HepG2 (cell line): Measurements from ENCODE around the gene CDK2AP2. TPM values are rescaled to one million over a fixed set of nuclear protein-coding genes. Genes with fewer than 3 reads are reported as not detected.

Experiments
- ATAD3A ChIP-seq: sonication (generic); formaldehyde crosslinking; IDR thresholded peaks from 2 replicates; pipeline ENCODE4 v1.4.0; 2020; ENCODE audit warnings: missing genetic modification reagents
- DZIP1 ChIP-seq: sonication (generic); formaldehyde crosslinking; IDR thresholded peaks from 2 replicates; pipeline ENCODE4 v1.5.0; 2020; ENCODE audit warnings: mild to moderate bottlenecking, missing genetic modification reagents
- FOSL1 ChIP-seq: sonication (generic); formaldehyde crosslinking; IDR thresholded peaks from 2 replicates; pipeline ENCODE4 v1.9.0; 2021; ENCODE audit warnings: missing genetic modification reagents, borderline replicate concordance
- KLF15 ChIP-seq: sonication (generic); formaldehyde crosslinking; IDR thresholded peaks from 2 replicates; pipeline ENCODE4 v1.8.1; 2023; ENCODE audit warnings: borderline replicate concordance, mild to moderate bottlenecking, inconsistent platforms, missing genetic modification reagents, mixed read lengths
- MEIS2 ChIP-seq: sonication (generic); formaldehyde crosslinking; IDR thresholded peaks from 2 replicates; pipeline ENCODE4 v1.9.0; 2021; ENCODE audit warnings: mild to moderate bottlenecking, missing genetic modification reagents
- NFIB ChIP-seq: sonication (generic); formaldehyde crosslinking; IDR thresholded peaks from 2 replicates; pipeline ENCODE4 v1.9.0; 2021; ENCODE audit warnings: missing genetic modification reagents, mild to moderate bottlenecking, borderline replicate concordance
- PAX8 ChIP-seq: sonication (generic); formaldehyde crosslinking; IDR thresholded peaks from 2 replicates; pipeline ENCODE4 v1.8.0; 2022; ENCODE audit warnings: mild to moderate bottlenecking, missing genetic modification reagents, borderline replicate concordance
- PPARG ChIP-seq: conservative IDR thresholded peaks from 2 replicates; pipeline ENCODE4 v1.6.1; 2016; ENCODE audit warnings: missing biosample characterization, missing genetic modification reagents
- XBP1 ChIP-seq: sonication (generic); formaldehyde crosslinking; IDR thresholded peaks from 2 replicates; pipeline ENCODE4 v1.5.0; 2020; ENCODE audit warnings: missing genetic modification reagents
- XRCC5 ChIP-seq: fragments of 200-400 bp; formaldehyde crosslinking; optimal IDR thresholded peaks from 2 replicates; pipeline ENCODE3; 2017; ENCODE audit warnings: mild to moderate bottlenecking, low read length
- ZNF138 ChIP-seq: sonication (generic); formaldehyde crosslinking; IDR thresholded peaks from 2 replicates; pipeline ENCODE4 v1.5.0; 2020; ENCODE audit warnings: mild to moderate bottlenecking, low read depth, missing genetic modification reagents
- ZNF564 ChIP-seq: sonication (generic); formaldehyde crosslinking; IDR thresholded peaks from 2 replicates; pipeline ENCODE4 v1.8.1; 2023; ENCODE audit warnings: mild to moderate bottlenecking, missing genetic modification reagents
- polyA plus RNA-seq, 8 experiments: library from polyadenylated mRNA; depleted of rRNA in 3 of 8; stranded (reverse) in 7 of 8; unstranded in 1 of 8; fragments of >200 nt; fragmentation: Illumina TruSeq in 4 of 8; extraction: Trizol in 4 of 8; gene quantifications; 2 replicates each; pipeline versions ENCODE4 v1.2.1 to v1.2.3, GENCODE V29; 2011 to 2016; ENCODE audit warnings: low read depth in 4 of 8, missing spikeins in 1 of 8, mixed read lengths in 1 of 8; ENCODE audit not compliant: insufficient read depth in 1 of 8
- total RNA-seq, 5 experiments: library from RNA; depleted of rRNA; stranded (reverse); fragments of >200 nt; fragmentation: Illumina TruSeq; extraction: Trizol; gene quantifications; 2 replicates each; pipeline ENCODE4 v1.2.3, GENCODE V29; 2016; ENCODE audit warnings: low read depth in 1 of 5
- TF ChIP-seq, protein P1 (sequence below): sonication (generic); formaldehyde crosslinking; IDR thresholded peaks from 2 replicates; pipeline ENCODE4 v1.4.0; 2020; ENCODE audit warnings: missing genetic modification reagents, borderline replicate concordance
- TF ChIP-seq, protein P2 (sequence below): sonication (generic); formaldehyde crosslinking; IDR thresholded peaks from 2 replicates; pipeline ENCODE4 v1.8.0; 2022; ENCODE audit warnings: mild to moderate bottlenecking, missing genetic modification reagents, borderline replicate concordance
- TF ChIP-seq, protein P3 (sequence below): sonication (generic); formaldehyde crosslinking; IDR thresholded peaks from 2 replicates; pipeline ENCODE4 v1.5.0; 2020; ENCODE audit warnings: mild to moderate bottlenecking, missing genetic modification reagents

CDK2AP2 gene
- total and polyA plus RNA-seq, 2 of the 13 experiments (the other 11 are each of a cell fraction or from before 2014, with no cell fraction given): 15.0 to 23.2 TPM

DNA sequence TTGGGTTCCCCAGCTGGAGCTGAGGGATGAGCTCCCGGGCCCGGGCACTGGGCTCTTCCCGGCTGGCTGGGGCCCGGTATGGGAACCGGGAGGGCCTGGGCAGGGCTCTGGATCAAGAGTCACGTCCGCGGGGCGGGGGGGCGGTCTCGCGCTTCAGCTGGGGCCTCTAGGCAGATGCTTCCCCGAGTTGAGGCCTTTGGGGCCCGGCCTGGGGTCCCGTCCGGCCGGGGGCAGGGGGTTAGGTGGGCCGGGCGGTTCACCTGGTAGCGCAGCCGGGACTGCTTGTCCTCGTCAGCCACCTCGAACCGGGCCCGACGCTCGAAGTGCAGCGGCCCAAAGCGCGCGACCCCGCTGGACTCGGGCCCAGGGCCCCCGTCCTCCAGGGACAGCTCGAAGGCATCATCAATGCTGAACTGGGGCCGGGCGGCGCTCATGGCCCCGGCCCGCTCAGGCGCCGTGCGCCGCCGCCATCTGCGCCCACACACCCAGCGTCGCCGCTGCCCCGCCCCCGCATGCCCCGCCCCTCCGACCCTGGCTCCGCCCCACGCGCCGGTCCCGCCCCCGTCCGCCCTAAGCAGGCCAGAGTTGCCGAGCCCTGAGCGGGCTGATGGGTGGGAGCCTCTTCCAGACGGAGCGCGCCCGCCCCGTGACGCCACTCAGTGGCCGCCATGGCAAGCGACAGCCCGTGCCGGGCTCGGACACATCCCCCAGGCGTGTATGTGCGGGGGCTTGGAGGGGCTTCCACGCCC, 39.0 kb downstream of the CDK2AP2 start, which contains the start of gene TMEM134 (continued):
- TF ChIP-seq NFIB (CRISPR knock-in tag) (no peak), FOSL1 (CRISPR knock-in tag) (no peak), ATAD3A (CRISPR knock-in tag) (no peak), ZNF138 (no peak; the same call in 1 of the 2 replicates), ZNF564 (CRISPR knock-in tag) (no peak), PPARG (CRISPR knock-in tag) (no peak), XRCC5 (peak; percentile 95), MEIS2 (peak; percentile 65; the same call in 1 of the 2 replicates), KLF15 (CRISPR knock-in tag) (no peak; the same call in 1 of the 2 replicates), PAX8 (CRISPR knock-in tag) (no peak), XBP1 (no peak), DZIP1 (no peak)
- TF ChIP-seq, protein P1, sequence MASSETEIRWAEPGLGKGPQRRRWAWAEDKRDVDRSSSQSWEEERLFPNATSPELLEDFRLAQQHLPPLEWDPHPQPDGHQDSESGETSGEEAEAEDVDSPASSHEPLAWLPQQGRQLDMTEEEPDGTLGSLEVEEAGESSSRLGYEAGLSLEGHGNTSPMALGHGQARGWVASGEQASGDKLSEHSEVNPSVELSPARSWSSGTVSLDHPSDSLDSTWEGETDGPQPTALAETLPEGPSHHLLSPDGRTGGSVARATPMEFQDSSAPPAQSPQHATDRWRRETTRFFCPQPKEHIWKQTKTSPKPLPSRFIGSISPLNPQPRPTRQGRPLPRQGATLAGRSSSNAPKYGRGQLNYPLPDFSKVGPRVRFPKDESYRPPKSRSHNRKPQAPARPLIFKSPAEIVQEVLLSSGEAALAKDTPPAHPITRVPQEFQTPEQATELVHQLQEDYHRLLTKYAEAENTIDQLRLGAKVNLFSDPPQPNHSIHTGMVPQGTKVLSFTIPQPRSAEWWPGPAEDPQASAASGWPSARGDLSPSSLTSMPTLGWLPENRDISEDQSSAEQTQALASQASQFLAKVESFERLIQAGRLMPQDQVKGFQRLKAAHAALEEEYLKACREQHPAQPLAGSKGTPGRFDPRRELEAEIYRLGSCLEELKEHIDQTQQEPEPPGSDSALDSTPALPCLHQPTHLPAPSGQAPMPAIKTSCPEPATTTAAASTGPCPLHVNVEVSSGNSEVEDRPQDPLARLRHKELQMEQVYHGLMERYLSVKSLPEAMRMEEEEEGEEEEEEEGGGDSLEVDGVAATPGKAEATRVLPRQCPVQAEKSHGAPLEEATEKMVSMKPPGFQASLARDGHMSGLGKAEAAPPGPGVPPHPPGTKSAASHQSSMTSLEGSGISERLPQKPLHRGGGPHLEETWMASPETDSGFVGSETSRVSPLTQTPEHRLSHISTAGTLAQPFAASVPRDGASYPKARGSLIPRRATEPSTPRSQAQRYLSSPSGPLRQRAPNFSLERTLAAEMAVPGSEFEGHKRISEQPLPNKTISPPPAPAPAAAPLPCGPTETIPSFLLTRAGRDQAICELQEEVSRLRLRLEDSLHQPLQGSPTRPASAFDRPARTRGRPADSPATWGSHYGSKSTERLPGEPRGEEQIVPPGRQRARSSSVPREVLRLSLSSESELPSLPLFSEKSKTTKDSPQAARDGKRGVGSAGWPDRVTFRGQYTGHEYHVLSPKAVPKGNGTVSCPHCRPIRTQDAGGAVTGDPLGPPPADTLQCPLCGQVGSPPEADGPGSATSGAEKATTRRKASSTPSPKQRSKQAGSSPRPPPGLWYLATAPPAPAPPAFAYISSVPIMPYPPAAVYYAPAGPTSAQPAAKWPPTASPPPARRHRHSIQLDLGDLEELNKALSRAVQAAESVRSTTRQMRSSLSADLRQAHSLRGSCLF (CRISPR knock-in tag): no peak
- TF ChIP-seq, protein P2, sequence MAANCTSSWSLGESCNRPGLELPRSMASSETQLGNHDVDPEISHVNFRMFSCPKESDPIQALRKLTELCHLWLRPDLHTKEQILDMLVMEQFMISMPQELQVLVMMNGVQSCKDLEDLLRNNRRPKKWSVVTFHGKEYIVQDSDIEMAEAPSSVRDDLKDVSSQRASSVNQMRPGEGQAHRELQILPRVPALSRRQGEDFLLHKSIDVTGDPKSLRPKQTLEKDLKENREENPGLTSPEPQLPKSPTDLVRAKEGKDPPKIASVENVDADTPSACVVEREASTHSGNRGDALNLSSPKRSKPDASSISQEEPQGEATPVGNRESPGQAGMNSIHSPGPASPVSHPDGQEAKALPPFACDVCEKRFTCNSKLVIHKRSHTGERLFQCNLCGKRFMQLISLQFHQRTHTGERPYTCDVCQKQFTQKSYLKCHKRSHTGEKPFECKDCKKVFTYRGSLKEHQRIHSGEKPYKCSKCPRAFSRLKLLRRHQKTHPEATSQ: no peak
- TF ChIP-seq, protein P3, sequence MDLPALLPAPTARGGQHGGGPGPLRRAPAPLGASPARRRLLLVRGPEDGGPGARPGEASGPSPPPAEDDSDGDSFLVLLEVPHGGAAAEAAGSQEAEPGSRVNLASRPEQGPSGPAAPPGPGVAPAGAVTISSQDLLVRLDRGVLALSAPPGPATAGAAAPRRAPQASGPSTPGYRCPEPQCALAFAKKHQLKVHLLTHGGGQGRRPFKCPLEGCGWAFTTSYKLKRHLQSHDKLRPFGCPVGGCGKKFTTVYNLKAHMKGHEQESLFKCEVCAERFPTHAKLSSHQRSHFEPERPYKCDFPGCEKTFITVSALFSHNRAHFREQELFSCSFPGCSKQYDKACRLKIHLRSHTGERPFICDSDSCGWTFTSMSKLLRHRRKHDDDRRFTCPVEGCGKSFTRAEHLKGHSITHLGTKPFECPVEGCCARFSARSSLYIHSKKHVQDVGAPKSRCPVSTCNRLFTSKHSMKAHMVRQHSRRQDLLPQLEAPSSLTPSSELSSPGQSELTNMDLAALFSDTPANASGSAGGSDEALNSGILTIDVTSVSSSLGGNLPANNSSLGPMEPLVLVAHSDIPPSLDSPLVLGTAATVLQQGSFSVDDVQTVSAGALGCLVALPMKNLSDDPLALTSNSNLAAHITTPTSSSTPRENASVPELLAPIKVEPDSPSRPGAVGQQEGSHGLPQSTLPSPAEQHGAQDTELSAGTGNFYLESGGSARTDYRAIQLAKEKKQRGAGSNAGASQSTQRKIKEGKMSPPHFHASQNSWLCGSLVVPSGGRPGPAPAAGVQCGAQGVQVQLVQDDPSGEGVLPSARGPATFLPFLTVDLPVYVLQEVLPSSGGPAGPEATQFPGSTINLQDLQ (CRISPR knock-in tag): peak; percentile 44; the same call in 1 of the 2 replicates
